GM19240 (cell line): Measurements from ENCODE around the gene ZSWIM2.
"Not testable (repeated sequence)": the region's sequence is repeated elsewhere in the genome, so short reads cannot be mapped to it uniquely, and the experiment has no call there.

Source experiments
- DNase-seq: peaks from one replicate; pipeline ENCODE4 v3.0.0; 2011; ENCODE audit warnings: low spot score; ENCODE audit not compliant: insufficient read length

The ZSWIM2 gene

DNA sequence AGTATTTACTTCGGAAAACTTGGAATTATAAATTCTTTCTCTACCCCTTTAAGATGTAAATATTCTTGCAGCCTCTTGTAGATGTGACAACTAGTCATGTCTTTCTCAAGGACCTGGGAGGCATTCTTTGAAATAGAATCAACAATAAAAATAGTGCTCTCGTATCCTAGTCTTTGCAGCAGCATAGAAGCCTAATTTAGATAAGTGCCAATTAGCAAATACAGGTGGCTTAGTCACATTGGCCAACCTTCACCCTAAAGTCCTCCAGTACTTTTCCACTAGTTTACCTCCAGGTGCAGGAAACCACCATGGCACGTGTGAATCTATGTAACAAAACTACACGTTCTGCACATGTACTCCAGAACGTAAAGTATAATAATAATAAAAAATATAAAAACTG is 3.5 kb upstream of the ZSWIM2 start:
- no peak for DNase-seq

DNA sequence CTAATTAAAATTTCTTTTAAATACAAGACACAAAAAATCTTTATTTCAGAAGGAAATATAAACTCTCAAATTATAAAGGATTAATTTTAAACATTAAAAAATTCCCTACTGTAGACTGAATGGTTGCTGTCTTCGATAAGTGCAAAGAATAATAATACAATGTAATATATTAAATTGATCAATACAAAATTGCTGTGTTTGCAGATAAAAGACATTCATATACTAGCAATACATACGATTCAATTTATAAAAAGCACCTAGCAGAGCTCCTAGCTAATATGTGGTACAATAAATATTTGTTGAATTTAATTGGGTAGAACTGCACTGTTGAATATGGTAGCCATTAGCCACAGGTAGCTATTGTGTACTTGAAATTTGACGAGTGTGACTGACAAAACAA is 6.6 kb downstream of the ZSWIM2 start:
- no peak for DNase-seq

DNA sequence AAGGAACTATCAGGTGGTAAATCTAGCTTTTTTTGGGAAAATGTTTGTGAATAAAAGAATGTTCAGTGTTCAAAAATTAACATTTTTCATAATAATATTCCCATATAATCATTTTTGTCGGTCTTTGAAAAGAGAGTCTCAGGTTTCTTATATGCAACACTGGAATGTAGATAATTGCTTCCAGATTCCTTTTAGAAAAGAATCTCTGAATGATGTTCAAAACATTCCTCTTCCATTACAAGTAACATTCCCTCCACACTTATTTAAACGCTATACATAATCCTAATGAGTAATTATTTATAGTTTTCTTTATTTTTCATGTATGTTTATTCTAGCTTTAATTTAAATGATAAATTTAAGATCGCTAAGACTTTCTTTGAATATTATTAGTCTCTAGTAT is 7.0 kb downstream of the ZSWIM2 start:
- no peak for DNase-seq

DNA sequence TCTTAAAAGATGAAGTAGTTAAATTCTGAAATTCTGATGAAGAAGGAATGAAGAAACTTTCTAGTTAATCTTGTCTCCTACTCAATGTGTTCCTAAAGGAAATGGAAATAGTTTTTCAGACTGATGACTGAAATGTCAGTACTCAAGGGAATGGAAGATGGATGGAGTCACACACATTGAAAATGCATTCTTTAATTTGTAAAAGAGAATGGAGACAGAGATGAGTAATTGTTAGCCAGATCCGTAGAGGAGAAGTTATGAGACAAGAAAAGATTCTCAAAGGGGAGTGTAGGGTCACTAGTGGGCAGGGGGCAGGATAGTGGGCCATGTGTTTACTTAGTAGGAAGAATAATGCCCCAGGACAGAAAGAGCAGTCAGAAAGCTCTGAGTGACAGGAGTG is 13.3 kb downstream of the ZSWIM2 start:
- no peak for DNase-seq

DNA sequence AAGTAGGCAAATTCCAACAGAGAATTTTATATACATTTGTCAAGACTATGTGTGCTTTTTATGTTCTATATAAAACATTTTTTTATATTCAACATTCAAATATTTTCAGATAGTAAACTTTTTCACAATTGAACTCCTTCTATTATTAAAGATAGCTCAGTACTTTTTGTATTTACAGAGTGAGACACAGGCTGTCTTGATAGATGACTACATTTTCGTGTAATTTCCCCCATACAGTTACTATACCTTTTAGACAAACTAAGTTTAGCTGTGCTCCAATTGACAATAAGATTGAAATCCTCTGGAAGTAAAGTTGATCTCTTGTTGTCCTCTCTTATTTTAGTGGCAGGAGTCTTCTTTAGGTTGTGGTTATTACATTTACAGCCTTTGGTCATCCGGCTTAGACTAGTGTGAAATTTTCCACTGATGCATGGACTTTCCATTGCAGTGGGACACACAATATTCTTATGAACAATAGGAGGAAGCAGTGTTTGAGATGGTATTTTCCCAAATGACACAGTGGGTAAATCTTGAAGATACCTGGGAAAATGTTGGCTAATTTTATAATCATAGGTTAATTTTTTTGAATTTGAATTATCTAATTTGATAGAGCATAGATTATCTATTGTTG is 21.0 kb downstream of the ZSWIM2 start:
- DNase-seq, result no peak

DNA sequence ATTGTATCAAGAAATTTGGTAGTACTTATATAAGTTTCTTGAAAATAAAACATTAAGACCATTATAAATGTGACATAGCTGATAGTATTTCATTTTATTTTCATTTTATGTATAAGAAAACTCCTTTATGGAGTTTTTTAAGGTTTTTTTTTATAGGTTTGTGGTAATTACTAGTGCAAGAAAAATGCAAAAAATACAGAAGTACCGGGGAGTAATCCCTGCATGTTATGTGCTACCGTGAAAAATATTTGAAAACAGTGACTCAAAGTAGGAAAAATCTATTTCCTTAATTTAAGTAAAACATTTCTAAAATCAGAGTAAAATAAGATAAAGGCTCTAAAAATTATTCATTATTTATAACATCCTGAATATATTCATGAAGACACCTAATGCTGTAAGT is 21.6 kb downstream of the ZSWIM2 start:
- no peak for DNase-seq

DNA sequence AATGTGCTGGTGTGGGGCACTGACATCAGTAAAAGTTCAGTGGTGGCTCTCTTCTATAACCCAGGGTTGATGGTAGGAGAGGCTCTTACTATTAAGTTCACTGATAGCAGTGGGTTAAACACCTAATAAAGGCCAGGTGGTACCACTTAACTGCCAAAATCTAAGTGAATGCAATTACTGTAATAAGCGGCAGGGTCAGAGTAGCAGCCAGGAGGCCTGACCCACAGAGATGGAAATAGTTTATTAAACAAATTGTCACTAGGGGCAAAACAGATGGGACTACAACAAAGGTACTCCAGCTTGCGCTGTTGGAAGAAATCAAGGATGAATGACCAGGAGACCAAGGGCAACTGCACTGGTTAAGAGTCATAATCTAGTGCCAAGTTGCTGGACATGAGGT is 26.6 kb downstream of the ZSWIM2 start:
- DNase-seq, result no peak

DNA sequence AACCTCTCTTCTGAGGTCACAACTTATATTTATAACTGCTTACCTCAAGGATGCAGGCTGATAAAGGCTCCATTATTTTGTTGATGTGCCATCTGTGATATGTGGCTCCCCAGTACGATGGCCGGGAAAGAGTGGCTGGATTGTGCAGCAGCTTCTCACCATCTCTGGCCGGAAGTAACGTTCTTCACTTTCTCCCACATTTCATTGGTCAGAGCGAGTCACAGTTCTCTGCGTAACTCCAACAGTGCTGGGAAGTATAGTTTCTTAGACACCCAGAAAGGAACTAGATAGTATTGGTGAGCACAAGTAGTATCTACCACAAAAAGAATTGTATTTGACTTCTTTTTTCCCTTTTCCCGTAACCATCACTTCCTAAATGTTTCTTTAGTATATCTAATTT is 28.7 kb downstream of the ZSWIM2 start:
- no peak for DNase-seq

DNA sequence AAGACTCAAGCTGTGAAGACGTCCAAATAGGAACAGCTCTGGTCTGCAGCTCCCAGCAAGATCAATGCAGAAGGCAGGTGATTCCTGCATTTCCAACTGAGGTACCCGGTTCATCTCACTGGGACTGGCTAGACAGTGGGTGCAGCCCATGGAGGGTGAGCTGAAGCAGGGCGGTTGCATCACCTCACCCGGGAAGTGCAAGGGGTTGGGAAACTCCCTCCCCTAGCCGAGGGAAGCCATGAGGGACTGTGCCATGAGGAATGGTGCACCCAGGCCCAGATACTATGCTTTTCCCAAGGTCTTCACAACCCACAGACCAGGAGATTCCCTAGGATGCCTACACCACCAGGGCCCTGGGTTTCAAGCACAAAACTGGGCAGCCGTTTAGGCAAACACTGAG is 37.2 kb downstream of the ZSWIM2 start:
- DNase-seq, result not testable (repeated sequence)

DNA sequence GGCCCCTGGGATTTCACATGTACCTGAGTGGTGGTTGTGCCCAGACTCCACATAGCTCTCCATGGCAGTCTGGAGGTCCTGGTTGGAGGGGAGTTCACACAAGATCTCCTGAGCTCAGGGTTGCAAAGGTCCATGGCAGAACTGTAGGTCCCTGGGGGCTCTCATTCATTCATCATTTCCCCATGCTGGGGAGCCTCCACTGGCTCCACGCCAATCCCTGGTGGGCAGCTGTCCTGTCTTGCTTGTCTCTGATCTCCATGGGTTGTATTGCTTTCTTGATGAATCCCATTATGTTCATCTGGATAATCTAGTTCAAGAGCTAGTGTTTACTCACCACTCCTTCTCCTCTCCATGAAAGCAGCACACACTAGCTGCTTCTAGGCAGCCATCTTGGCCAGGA is 42.4 kb downstream of the ZSWIM2 start:
- DNase-seq, result no peak

DNA sequence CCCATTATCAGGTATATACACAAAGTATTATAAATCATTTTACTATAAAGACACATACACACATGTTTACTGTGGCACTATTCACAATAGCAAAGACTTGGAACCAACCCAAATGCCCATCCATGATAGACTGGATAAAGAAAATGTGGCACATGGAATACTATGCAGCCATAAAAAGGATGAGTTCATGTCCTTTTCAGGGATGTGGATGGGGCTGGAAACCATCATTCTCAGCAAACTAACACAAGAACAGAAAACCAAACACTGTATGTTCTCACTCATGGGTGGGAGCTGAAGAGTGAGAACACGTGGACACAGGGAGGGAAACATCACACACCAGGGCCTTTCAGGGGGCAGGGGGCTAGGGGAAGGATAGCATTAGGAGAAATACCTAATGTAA is 50.4 kb downstream of the ZSWIM2 start:
- not testable (repeated sequence) for DNase-seq

DNA sequence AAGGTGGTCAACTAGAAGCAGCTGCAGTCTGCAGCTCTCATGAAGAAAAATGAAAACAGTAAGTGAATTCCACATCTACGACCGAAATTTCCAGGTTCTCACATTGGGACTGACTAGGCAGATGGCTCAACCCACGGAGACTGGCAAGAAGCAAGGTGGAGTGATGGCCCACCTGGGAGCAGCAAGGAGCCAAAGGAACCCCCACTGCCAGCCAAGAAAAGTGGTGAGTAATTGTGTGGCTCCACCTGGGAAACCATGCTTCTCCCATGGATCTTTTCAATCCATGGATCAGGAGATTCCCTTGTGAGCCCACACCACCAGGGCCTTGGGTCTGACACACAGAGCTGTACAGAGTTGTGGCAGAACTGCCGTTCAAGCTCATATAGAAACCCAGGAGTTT is 64.0 kb downstream of the ZSWIM2 start:
- no peak for DNase-seq

DNA sequence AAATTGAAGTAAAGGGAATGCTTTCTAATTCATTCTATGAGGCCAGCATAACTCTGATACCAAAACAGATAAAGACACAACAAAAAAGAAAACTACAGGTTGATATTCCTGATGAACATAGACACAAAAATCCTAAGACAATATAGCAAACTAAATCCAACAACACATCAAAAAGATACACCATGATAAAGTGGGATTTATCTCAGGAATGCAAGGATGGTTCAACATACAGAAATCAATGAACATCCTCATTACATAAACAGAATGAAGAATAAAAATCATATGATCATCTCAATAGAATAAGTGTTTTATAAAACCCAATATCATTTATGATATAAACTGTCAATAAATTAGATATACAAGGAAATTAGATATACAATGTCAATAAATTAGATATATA is 65.7 kb downstream of the ZSWIM2 start:
- no peak for DNase-seq

DNA sequence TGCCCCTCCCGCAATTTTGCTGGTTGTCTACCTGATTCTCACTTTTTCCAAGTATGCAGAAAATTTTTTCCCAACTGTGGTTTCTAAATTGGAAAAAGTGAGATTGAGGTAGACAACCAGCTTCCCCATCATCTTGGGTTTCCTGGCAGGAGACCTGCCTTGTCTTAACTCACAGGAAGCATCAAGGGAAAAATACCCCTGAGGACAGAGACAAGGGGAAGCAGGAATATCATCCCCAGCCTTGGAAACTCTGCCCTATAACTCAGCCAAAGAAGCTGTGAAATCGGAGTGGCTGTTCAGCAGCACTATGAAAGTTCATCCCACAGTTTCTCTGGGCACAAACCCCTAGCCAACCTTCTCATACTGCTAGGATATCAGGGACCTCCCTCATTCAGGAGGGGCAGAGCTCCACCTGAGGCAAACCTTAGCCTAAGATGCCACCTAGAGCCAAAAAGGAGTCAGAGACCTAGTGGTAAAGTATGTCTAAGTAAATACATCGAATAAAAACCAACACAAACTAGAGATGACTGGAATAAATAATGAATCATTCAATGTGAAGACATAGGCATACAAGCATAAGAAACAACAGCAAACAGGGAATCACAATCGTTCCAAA is 68.2 kb downstream of the ZSWIM2 start:
- DNase-seq, result no peak
